ENCODE measurements around the gene MAGEA2.
"Not testable (repeated sequence)": the region's sequence is repeated elsewhere in the genome, so short reads cannot be mapped to it uniquely, and the experiment has no call there.

The MAGEA2 gene

GRCh38 chrX:152706500-152706899 is 47.1 kb downstream of the MAGEA2 start:
- not testable (repeated sequence) for DNase-seq

GRCh38 chrX:152700390-152700789 is 53.3 kb downstream of the MAGEA2 start:
- not testable (repeated sequence) for DNase-seq
